Activated T-cell treated with anti-CD3 and anti-CD28 coated beads, Interleukin-2, amount 50 U/mL, for 24 hours (primary cell): ENCODE results near the gene OXCT1.

ENCODE experiments used
- DNase-seq: peaks from one replicate; pipeline ENCODE4 v3.0.0-alpha.2; 2020
- H3K27ac Mint-ChIP-seq: 2 replicates; pipeline ENCODE4 v1.8.0; 2020; ENCODE audit warnings: mild to moderate bottlenecking, mixed read lengths
- H3K27me3 Mint-ChIP-seq: 2 replicates; pipeline ENCODE4 v1.8.0; 2020; ENCODE audit warnings: mixed read lengths
- H3K36me3 Mint-ChIP-seq: 2 replicates; pipeline ENCODE4 v1.8.0; 2020; ENCODE audit warnings: low read depth, mixed read lengths
- H3K4me1 Mint-ChIP-seq: 2 replicates; pipeline ENCODE4 v1.8.0; 2020; ENCODE audit warnings: low read depth, mixed read lengths
- H3K4me3 Mint-ChIP-seq: 2 replicates; pipeline ENCODE4 v1.8.0; 2020; ENCODE audit warnings: mild to moderate bottlenecking, moderate library complexity, mixed read lengths
- H3K9me3 Mint-ChIP-seq: 2 replicates; pipeline ENCODE4 v1.8.0; 2020; ENCODE audit warnings: mixed read lengths

Gene OXCT1

GRCh38 chr5:41869724-41870626 lies at the start of gene OXCT1:
Gene OXCT1 (minus strand): TSS chr5:41870425. CDS start chr5:41870358, 67 bp downstream.
- Mint-ChIP-seq H3K27me3 (no peaks in the 10 kb centered on the region), H3K9me3 (no peaks in the 10 kb centered on the region), H3K27ac (peak within 1 kb of the TSS; percentile 92), H3K36me3 (peaks cover 50% of the 10 kb centered on the region), H3K4me1 (peaks cover 66% of the 10 kb centered on the region), H3K4me3 (peak within 1 kb of the TSS; percentile 92)
- DNase-seq: peak; percentile 94

- peak overlapping the region; percentile 37 for H3K27ac Mint-ChIP-seq
- peaks cover 85% of the 10 kb centered on the region for H3K36me3 Mint-ChIP-seq
- H3K4me1 Mint-ChIP-seq: peaks cover 39% of the 10 kb centered on the region
- H3K9me3 Mint-ChIP-seq: peaks cover 3% of the 10 kb centered on the region
- no peak for DNase-seq
- H3K27me3 Mint-ChIP-seq: no peaks in the 10 kb centered on the region
- H3K4me3 Mint-ChIP-seq: no peak overlapping the region
Observed at GRCh38 chr5:41918105-41918504, 47.9 kb upstream of the OXCT1 start.

GRCh38 chr5:41908374-41909079 lies 38.3 kb upstream of the OXCT1 start:
- DNase-seq: no peak
- Mint-ChIP-seq H3K27me3 (peaks cover 2% of the 10 kb centered on the region), H3K9me3 (no peaks in the 10 kb centered on the region), H3K4me1 (peaks cover 67% of the 10 kb centered on the region), H3K36me3 (peaks cover 85% of the 10 kb centered on the region), H3K27ac (peak overlapping the region; percentile 79), H3K4me3 (no peak overlapping the region)

- Mint-ChIP-seq H3K9me3 (no peaks in the 10 kb centered on the region), H3K4me3 (peak overlapping the region; percentile 10), H3K4me1 (peaks cover 60% of the 10 kb centered on the region), H3K27ac (peak overlapping the region; percentile 27), H3K27me3 (peaks cover 2% of the 10 kb centered on the region), H3K36me3 (peaks cover 63% of the 10 kb centered on the region)
- DNase-seq: no peak
Observed at GRCh38 chr5:41906151-41906550, 35.9 kb upstream of the OXCT1 start.

- Mint-ChIP-seq H3K9me3 (no peaks in the 10 kb centered on the region), H3K4me3 (peak within 1 kb of the TSS; percentile 93), H3K4me1 (peaks cover 52% of the 10 kb centered on the region), H3K27me3 (peaks cover 2% of the 10 kb centered on the region), H3K27ac (peak within 1 kb of the TSS; percentile 100), H3K36me3 (peaks cover 46% of the 10 kb centered on the region)
- peak; percentile 98 for DNase-seq
Observed at GRCh38 chr5:41903892-41904799, 33.9 kb upstream of the OXCT1 start, which contains the start of gene RIMOC1. Gene RIMOC1 (plus strand): TSS chr5:41904344. CDS start chr5:41904368, 24 bp downstream.

GRCh38 chr5:41903382-41903891 lies 33.2 kb upstream of the OXCT1 start:
- Mint-ChIP-seq H3K4me1 (peaks cover 46% of the 10 kb centered on the region), H3K36me3 (peaks cover 39% of the 10 kb centered on the region), H3K4me3 (peak overlapping the region; percentile 93), H3K27me3 (peaks cover 2% of the 10 kb centered on the region), H3K27ac (peak overlapping the region; percentile 100), H3K9me3 (no peaks in the 10 kb centered on the region)
- no peak for DNase-seq

- Mint-ChIP-seq H3K36me3 (no peaks in the 10 kb centered on the region), H3K27ac (no peak overlapping the region), H3K9me3 (no peaks in the 10 kb centered on the region), H3K4me1 (peaks cover 8% of the 10 kb centered on the region), H3K27me3 (peaks cover 34% of the 10 kb centered on the region), H3K4me3 (no peak overlapping the region)
- DNase-seq: no peak
Observed at GRCh38 chr5:41896230-41896629, 26.0 kb upstream of the OXCT1 start.

- Mint-ChIP-seq H3K27ac (no peak overlapping the region), H3K4me3 (no peak overlapping the region), H3K9me3 (no peaks in the 10 kb centered on the region), H3K27me3 (peaks cover 37% of the 10 kb centered on the region), H3K36me3 (no peaks in the 10 kb centered on the region), H3K4me1 (peaks cover 12% of the 10 kb centered on the region)
- DNase-seq: no peak
Observed at GRCh38 chr5:41893074-41893851, 23.0 kb upstream of the OXCT1 start.

GRCh38 chr5:41892031-41892430 lies 21.8 kb upstream of the OXCT1 start:
- Mint-ChIP-seq H3K27ac (no peak overlapping the region), H3K4me3 (no peak overlapping the region), H3K36me3 (no peaks in the 10 kb centered on the region), H3K9me3 (no peaks in the 10 kb centered on the region), H3K4me1 (peaks cover 16% of the 10 kb centered on the region), H3K27me3 (peaks cover 41% of the 10 kb centered on the region)
- DNase-seq: no peak

GRCh38 chr5:41891066-41891707 lies 21.0 kb upstream of the OXCT1 start:
- Mint-ChIP-seq H3K4me1 (peaks cover 16% of the 10 kb centered on the region), H3K4me3 (no peak overlapping the region), H3K36me3 (no peaks in the 10 kb centered on the region), H3K9me3 (no peaks in the 10 kb centered on the region), H3K27me3 (peaks cover 33% of the 10 kb centered on the region), H3K27ac (no peak overlapping the region)
- no peak for DNase-seq

GRCh38 chr5:41885286-41885685 lies 15.1 kb upstream of the OXCT1 start:
- Mint-ChIP-seq H3K36me3 (no peaks in the 10 kb centered on the region), H3K9me3 (no peaks in the 10 kb centered on the region), H3K27me3 (peaks cover 5% of the 10 kb centered on the region), H3K4me3 (no peak overlapping the region), H3K27ac (no peak overlapping the region), H3K4me1 (peaks cover 4% of the 10 kb centered on the region)
- DNase-seq: no peak

GRCh38 chr5:41883936-41884335 lies 13.7 kb upstream of the OXCT1 start:
- H3K4me3 Mint-ChIP-seq: no peak overlapping the region
- H3K27me3 Mint-ChIP-seq: peaks cover 10% of the 10 kb centered on the region
- H3K36me3 Mint-ChIP-seq: no peaks in the 10 kb centered on the region
- no peaks in the 10 kb centered on the region for H3K9me3 Mint-ChIP-seq
- DNase-seq: no peak
- H3K4me1 Mint-ChIP-seq: peaks cover 4% of the 10 kb centered on the region
- H3K27ac Mint-ChIP-seq: no peak overlapping the region

- Mint-ChIP-seq H3K9me3 (no peaks in the 10 kb centered on the region), H3K27me3 (peaks cover 10% of the 10 kb centered on the region), H3K27ac (no peak overlapping the region), H3K4me3 (no peak overlapping the region), H3K4me1 (peaks cover 4% of the 10 kb centered on the region), H3K36me3 (no peaks in the 10 kb centered on the region)
- no peak for DNase-seq
Observed at GRCh38 chr5:41883243-41883642, 13.0 kb upstream of the OXCT1 start.
